Psoas muscle (tissue), 8 donors: ENCODE results near the gene C10orf71. TPM values are rescaled to one million over a fixed set of nuclear protein-coding genes. Genes with fewer than 3 reads are reported as not detected.

Experiments
- ATAC-seq, 4 donors: fragments of 200-7000 bp; cut with Tn5 transposase; one replicate each; pipeline ENCODE4 v1.9.1; 2020; ENCODE audit warnings: moderate library complexity in 3 of 4, mild to moderate bottlenecking in 2 of 4
- DNase-seq, 2 donors: peaks; one replicate each; pipeline ENCODE4 v3.0.0-alpha.2; 2020
- H3K27ac ChIP-seq: fragments of 200-600 bp; one replicate; pipeline ENCODE4 v1.8.0; 2022
- H3K27me3 ChIP-seq, 3 donors: fragments of 200-600 bp in 1 of 3; one replicate each; pipeline versions ENCODE4 v1.6.1 to v1.8.0; 2013 to 2022; ENCODE audit warnings: low read length in 2 of 3, mild to moderate bottlenecking in 2 of 3, moderate library complexity in 1 of 3; ENCODE audit not compliant: insufficient read depth in 3 of 3
- H3K36me3 ChIP-seq, 2 donors: fragments of 200-600 bp in 1 of 2; one replicate each; pipeline versions ENCODE4 v1.6.1 to v1.8.0; 2013 to 2022; ENCODE audit warnings: low read depth in 1 of 2, mild to moderate bottlenecking in 1 of 2, moderate library complexity in 1 of 2; ENCODE audit not compliant: insufficient read depth in 1 of 2
- H3K4me1 ChIP-seq: fragments of 200-600 bp; one replicate; pipeline ENCODE4 v1.8.0; 2022
- H3K4me3 ChIP-seq: fragments of 200-600 bp; one replicate; pipeline ENCODE4 v1.8.0; 2022; ENCODE audit warnings: mild to moderate bottlenecking
- H3K9me3 ChIP-seq: fragments of 200-600 bp; one replicate; pipeline ENCODE4 v1.8.0; 2022
- WGBS, 3 donors: extraction: QIAGEN DNeasy Blood & Tissue Kit; methylation state at CpG; one replicate each; pipeline versions ENCODE4 v1.1.6 to v1.1.7; 2013; 5-methylcytosine and 5-hydroxymethylcytosine counted together
- intact Hi-C, 2 donors: fragments of 100-400 bp; cut with DNase I; formaldehyde crosslinking; loops; one replicate each; pipeline versions ENCODE4 v1.11.0 to v1.14.2; 2022
- polyA plus RNA-seq, 3 donors: library from polyadenylated mRNA; stranded (reverse); fragments of 200-250 nt; gene quantifications; one replicate each; pipeline ENCODE4 v1.2.3, GENCODE V29; 2013
- total RNA-seq, 4 donors: library from RNA; stranded (reverse); fragmentation: NEBNext Ultra II Directional in 2 of 4; extraction: Animal tissue kit (Norgen Biotek cat#: 25700) in 2 of 4; gene quantifications; one replicate each; pipeline versions ENCODE4 v1.2.1 to v1.2.4, GENCODE V29; 2021 to 2023
- TF ChIP-seq, protein P1 (sequence below): fragments of 200-600 bp; IDR thresholded peaks from one replicate; pipeline ENCODE4 v1.8.0; 2022; ENCODE audit warnings: antibody characterized with exemption
- donor health status: healthy with polysubstance abuse.
- donor health status: DM: no; HTN: no; CAD: no; lungs with moderate emphysema.
- donor health status: Bipolar disorder and iron deficiency.
- donor health status: healthy.
- donor health status: DM: yes; HTN: yes; CAD: no.
- donor health status: DM: no; HTN: no; CAD: no.
- donor health status: DM: no; HTN: no; CAD: no.
- donor health status: DM: yes; HTN: yes; CAD: no.

Gene C10orf71
- total and polyA plus RNA-seq, 7 donors: 4.2 to 356 (median 83.8) TPM

- peak overlapping the region; percentile 23 for H3K27ac ChIP-seq
- intact Hi-C loops: no loop called here
- DNase-seq: no peak
Measured at GRCh38 chr10:49360271-49361177, 61.6 kb downstream of the C10orf71 start.

GRCh38 chr10:49361178-49361554, 62.2 kb downstream of the C10orf71 start:
- no peaks in the 10 kb centered on the region for H3K4me1 ChIP-seq
- peaks cover 6% of the 10 kb centered on the region for H3K9me3 ChIP-seq
- WGBS, 3 donors: 51 to 68% (median 58%) methylated on average over 8 of the region's 8 CpGs
- peaks cover 0 to 12% (median 0%) of the 10 kb centered on the region in 3 donors for H3K27me3 ChIP-seq
- no peaks in the 10 kb centered on the region for H3K36me3 ChIP-seq
- TF ChIP-seq, protein P1, sequence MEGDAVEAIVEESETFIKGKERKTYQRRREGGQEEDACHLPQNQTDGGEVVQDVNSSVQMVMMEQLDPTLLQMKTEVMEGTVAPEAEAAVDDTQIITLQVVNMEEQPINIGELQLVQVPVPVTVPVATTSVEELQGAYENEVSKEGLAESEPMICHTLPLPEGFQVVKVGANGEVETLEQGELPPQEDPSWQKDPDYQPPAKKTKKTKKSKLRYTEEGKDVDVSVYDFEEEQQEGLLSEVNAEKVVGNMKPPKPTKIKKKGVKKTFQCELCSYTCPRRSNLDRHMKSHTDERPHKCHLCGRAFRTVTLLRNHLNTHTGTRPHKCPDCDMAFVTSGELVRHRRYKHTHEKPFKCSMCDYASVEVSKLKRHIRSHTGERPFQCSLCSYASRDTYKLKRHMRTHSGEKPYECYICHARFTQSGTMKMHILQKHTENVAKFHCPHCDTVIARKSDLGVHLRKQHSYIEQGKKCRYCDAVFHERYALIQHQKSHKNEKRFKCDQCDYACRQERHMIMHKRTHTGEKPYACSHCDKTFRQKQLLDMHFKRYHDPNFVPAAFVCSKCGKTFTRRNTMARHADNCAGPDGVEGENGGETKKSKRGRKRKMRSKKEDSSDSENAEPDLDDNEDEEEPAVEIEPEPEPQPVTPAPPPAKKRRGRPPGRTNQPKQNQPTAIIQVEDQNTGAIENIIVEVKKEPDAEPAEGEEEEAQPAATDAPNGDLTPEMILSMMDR: no peak
- no peak for ATAC-seq
- DNase-seq: no peak
- no peak overlapping the region for H3K4me3 ChIP-seq
- intact Hi-C loops: no loop called here
- no peak overlapping the region for H3K27ac ChIP-seq

More at GRCh38 chr10:49360271-49361177, 61.6 kb downstream of the C10orf71 start:
- peak in 2 of 4 donors; percentile 28 to 48 for ATAC-seq
- Histone ChIP-seq H3K27me3 (peaks cover 0 to 12% (median 0%) of the 10 kb centered on the region in 3 donors), H3K4me1 (no peaks in the 10 kb centered on the region), H3K4me3 (no peak overlapping the region), H3K36me3 (no peaks in the 10 kb centered on the region), H3K9me3 (peaks cover 6% of the 10 kb centered on the region)
- TF ChIP-seq, protein P1: no peak
- 54 to 63% (median 55%) methylated on average over 15 of the region's 15 CpGs for WGBS, 3 donors

GRCh38 chr10:49361735-49362568, 63.0 kb downstream of the C10orf71 start:
- no peak for ATAC-seq
- intact Hi-C loops: no loop called here
- peaks cover 0 to 12% (median 0%) of the 10 kb centered on the region in 3 donors for H3K27me3 ChIP-seq

GRCh38 chr10:49362596-49363260, 63.8 kb downstream of the C10orf71 start:
- Histone ChIP-seq H3K9me3 (no peaks in the 10 kb centered on the region), H3K27me3 (peaks cover 0 to 12% (median 0%) of the 10 kb centered on the region in 3 donors), H3K4me3 (no peak overlapping the region), H3K36me3 (no peaks in the 10 kb centered on the region), H3K27ac (no peak overlapping the region), H3K4me1 (no peaks in the 10 kb centered on the region)
- TF ChIP-seq, protein P1: no peak
- 89 to 93% (median 89%) methylated on average over 10 of the region's 10 CpGs for WGBS, 3 donors
- intact Hi-C loops: no loop called here
- no peak for ATAC-seq
- no peak for DNase-seq

More at GRCh38 chr10:49361735-49362568, 63.0 kb downstream of the C10orf71 start:
- Histone ChIP-seq H3K27ac (no peak overlapping the region), H3K4me1 (no peaks in the 10 kb centered on the region), H3K4me3 (no peak overlapping the region), H3K9me3 (peaks cover 6% of the 10 kb centered on the region), H3K36me3 (no peaks in the 10 kb centered on the region)
- DNase-seq: no peak
- TF ChIP-seq, protein P1: no peak
- 71 to 74% (median 72%) methylated on average over 11 of the region's 11 CpGs for WGBS, 3 donors
